Measurements from ENCODE around the gene STK11. TPM values are rescaled to one million over a fixed set of nuclear protein-coding genes. Genes with fewer than 3 reads are reported as not detected.

STK11 gene
- total RNA-seq, 2 donors from 2014 or later: 60.2 to 70.0 TPM

DNA sequence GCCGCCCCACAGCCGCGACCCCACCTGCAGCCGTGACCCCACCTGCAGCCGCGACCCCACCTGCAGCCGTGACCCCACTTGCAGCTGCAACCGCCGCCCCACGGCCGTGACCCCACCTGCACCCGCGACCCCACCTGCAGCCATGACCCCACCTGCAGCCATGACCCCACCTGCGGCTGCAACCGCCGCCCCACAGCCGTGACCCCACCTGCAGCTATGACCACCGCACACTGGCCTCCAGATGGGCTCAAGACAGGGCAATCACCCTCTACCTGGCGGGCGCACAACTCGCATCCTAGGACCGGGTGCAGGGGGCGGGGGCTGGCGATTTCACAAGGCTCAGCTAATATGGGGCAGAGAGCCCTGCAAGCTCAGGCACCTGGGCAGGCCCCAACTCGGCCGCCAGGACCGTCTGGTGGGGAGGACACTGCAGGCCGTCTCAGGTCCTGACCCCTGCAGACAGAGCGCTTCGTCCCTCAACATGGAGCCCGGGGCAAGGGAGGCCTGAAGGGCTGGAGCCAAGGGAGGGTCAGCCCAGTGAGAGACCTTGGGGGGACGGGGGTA is 46.6 kb upstream of the STK11 start:
- no peak overlapping the region for H3K27ac ChIP-seq
- no peak overlapping the region for H3K4me3 ChIP-seq
- peaks cover 23 to 28% of the 10 kb centered on the region in 2 donors for H3K4me1 ChIP-seq (ENCODE audit: control insufficient read depth in 1 of 2, low read depth in 2 of 2)
- TF ChIP-seq, protein P1, sequence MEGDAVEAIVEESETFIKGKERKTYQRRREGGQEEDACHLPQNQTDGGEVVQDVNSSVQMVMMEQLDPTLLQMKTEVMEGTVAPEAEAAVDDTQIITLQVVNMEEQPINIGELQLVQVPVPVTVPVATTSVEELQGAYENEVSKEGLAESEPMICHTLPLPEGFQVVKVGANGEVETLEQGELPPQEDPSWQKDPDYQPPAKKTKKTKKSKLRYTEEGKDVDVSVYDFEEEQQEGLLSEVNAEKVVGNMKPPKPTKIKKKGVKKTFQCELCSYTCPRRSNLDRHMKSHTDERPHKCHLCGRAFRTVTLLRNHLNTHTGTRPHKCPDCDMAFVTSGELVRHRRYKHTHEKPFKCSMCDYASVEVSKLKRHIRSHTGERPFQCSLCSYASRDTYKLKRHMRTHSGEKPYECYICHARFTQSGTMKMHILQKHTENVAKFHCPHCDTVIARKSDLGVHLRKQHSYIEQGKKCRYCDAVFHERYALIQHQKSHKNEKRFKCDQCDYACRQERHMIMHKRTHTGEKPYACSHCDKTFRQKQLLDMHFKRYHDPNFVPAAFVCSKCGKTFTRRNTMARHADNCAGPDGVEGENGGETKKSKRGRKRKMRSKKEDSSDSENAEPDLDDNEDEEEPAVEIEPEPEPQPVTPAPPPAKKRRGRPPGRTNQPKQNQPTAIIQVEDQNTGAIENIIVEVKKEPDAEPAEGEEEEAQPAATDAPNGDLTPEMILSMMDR (IDR thresholded peaks at IDR 0.05): no peak
- ATAC-seq (ENCODE audit: insufficient number of reproducible peaks, low FRiP score, low read depth) (no peak), DNase-seq (ENCODE audit: low spot score) (no peak)
- no peaks in the 10 kb centered on the region for H3K36me3 ChIP-seq
- H3K9me3 ChIP-seq: no peaks in the 10 kb centered on the region
- H3K27me3 ChIP-seq (replicated peaks; ENCODE audit: insufficient read depth): no peaks in the 10 kb centered on the region

DNA sequence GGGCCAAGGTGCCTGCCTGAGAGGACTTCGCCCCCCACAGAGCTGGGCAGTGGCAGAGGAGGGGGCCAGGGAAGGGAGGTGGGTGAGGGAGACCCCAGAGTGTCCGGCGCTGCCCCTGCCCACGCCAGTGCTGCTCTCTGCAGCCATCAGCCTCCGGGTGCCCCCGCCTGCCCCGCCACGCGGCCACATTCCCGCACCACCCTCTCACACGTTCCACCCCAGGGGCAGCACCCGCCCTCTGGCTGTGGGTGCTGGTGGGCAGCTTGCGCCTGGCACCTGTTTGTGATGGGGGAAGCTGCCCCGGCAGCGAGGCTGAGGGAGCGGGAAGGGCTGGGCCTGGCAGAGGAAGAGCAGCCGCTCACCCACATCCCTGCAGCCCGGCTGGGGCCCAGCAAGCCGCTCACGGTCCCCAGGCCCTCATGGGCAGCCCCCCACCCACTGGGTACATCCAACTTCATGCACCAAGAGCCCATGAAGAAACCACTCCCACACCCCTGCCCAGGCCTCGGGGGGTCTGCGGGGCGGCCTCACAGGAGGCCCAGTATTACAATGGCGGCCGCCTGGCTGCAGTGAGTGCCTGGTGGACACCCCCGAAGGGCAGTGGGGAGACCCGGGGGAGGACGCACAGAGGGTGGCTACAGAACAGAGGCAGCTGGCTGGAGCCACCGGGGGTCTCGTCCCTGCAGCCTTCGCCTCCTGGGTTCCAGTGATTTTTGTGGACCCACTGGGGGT is 45.5 kb upstream of the STK11 start:
- no peak for ATAC-seq (ENCODE audit: insufficient number of reproducible peaks, low FRiP score, low read depth)
- Histone ChIP-seq H3K27ac (no peak overlapping the region), H3K36me3 (no peaks in the 10 kb centered on the region), H3K4me1 (ENCODE audit: control insufficient read depth in 1 of 2, low read depth in 2 of 2) (peaks cover 14 to 18% of the 10 kb centered on the region in 2 donors), H3K27me3 (replicated peaks; ENCODE audit: insufficient read depth) (no peaks in the 10 kb centered on the region), H3K4me3 (no peak overlapping the region), H3K9me3 (no peaks in the 10 kb centered on the region)
- DNase-seq (ENCODE audit: low spot score): no peak
- TF ChIP-seq, protein P1 (IDR thresholded peaks at IDR 0.05): no peak

DNA sequence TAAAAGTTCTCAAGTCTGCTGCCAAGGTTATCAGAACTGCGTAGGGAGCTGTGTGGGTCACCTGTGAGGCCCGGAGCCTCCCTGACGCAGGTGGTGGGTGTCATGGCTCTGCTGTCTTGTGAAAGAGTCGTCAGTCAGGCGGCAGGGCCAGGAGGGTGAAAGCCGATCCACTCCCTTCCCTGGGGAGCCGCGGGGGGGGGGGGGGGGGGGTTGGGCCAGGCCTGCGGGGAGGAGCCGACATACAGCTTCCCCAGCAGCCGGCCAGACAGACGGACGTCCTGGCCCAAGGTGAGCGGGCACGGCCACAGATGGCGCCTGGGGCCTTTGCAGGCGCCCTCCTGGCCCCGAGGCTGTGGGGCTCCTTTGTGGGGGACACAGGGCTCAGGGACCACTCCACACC is 43.9 kb upstream of the STK11 start:
- no peak overlapping the region for H3K27ac ChIP-seq
- ATAC-seq (ENCODE audit: insufficient number of reproducible peaks, low FRiP score, low read depth): no peak
- H3K9me3 ChIP-seq: no peaks in the 10 kb centered on the region
- H3K4me1 ChIP-seq (ENCODE audit: control insufficient read depth in 1 of 2, low read depth in 2 of 2): peaks cover 0 to under 1% of the 10 kb centered on the region in 2 donors
- no peak for DNase-seq (ENCODE audit: low spot score)
- no peaks in the 10 kb centered on the region for H3K27me3 ChIP-seq (replicated peaks; ENCODE audit: insufficient read depth)
- peaks cover under 1% of the 10 kb centered on the region for H3K36me3 ChIP-seq
- TF ChIP-seq, protein P1 (IDR thresholded peaks at IDR 0.05): no peak
- no peak overlapping the region for H3K4me3 ChIP-seq

DNA sequence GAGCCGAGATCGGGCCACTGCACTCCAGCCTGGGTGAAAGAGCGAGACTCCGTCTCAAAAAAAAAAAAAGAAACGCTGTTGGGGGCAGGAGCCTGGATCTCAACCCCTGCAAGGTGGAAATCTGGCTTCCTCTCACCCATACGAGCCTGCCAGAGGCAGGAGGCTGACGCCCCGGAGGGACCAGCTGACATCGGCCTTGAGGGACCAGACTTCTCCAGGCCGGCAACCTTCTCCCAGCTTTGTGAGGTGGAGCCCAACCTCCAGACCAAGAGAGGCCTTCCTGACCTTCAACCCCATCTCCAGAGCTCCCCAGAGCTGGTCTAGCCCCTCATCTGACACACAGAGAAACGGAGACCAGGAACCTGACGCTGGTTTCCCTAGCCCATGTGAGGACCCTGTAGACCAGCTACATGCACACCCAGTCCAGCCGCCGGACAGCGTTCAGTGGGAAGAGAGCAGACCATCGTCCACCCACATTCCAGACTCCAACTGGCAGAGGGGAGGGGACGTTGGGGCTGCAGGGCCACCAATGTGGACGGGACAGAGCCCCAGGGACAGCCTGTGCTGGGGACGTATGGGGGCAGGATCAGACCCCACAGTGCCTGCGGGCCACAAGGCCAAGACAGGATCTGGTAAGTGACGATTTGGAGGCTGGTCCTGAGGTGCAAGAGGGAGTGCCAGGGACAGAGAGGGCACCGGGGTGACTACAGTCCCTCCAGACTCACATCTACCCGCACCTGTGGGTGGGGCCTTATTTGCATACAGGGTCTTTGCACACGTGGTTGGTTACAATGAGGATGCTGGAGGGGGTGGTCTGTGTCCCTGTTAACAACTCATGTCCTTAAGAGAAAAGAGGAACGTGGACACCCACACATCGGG is 42.9 kb upstream of the STK11 start:
- TF ChIP-seq, protein P1 (IDR thresholded peaks at IDR 0.05): no peak
- Histone ChIP-seq H3K36me3 (peaks cover 6% of the 10 kb centered on the region), H3K27ac (no peak overlapping the region), H3K4me3 (no peak overlapping the region), H3K9me3 (no peaks in the 10 kb centered on the region), H3K27me3 (replicated peaks; ENCODE audit: insufficient read depth) (no peaks in the 10 kb centered on the region), H3K4me1 (ENCODE audit: control insufficient read depth in 1 of 2, low read depth in 2 of 2) (no peaks in the 10 kb centered on the region)
- ATAC-seq (ENCODE audit: insufficient number of reproducible peaks, low FRiP score, low read depth) (no peak), DNase-seq (ENCODE audit: low spot score) (no peak)
